ENCODE data around the gene IGF1R.

DNA sequence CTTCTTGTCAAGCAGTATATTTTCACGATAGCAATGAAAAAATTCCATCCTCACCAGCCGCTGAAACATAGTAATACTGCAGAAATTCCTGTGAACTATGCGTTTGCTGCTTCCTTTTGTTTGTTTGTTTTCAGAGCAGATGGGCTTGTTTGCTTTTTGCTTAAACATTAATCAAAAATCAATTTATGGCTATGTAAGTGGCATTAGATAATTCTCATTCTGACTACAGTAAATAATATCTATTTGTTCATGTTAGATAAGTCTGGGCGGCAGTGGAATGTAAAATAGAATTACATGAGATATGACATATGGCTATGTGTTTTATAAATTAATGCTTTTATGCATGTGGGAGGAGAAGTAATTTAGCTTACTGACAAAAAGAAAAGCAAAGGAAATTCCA is 195.5 kb downstream of the IGF1R start:
- TF ChIP-seq EZH2 (IDR thresholded peaks at IDR 0.05; ENCODE audit: borderline replicate concordance, low read depth, low read length, severe bottlenecking), result no peak
- TF ChIP-seq, protein P1, sequence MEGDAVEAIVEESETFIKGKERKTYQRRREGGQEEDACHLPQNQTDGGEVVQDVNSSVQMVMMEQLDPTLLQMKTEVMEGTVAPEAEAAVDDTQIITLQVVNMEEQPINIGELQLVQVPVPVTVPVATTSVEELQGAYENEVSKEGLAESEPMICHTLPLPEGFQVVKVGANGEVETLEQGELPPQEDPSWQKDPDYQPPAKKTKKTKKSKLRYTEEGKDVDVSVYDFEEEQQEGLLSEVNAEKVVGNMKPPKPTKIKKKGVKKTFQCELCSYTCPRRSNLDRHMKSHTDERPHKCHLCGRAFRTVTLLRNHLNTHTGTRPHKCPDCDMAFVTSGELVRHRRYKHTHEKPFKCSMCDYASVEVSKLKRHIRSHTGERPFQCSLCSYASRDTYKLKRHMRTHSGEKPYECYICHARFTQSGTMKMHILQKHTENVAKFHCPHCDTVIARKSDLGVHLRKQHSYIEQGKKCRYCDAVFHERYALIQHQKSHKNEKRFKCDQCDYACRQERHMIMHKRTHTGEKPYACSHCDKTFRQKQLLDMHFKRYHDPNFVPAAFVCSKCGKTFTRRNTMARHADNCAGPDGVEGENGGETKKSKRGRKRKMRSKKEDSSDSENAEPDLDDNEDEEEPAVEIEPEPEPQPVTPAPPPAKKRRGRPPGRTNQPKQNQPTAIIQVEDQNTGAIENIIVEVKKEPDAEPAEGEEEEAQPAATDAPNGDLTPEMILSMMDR (IDR thresholded peaks at IDR 0.05; ENCODE audit: extremely low read depth in 1 of 2, insufficient read depth in 1 of 2, low read depth in 1 of 2, low read length in 2 of 2), result no peak
